K562 (cell line): Measurements from ENCODE around the gene SHLD1. TPM values are rescaled to one million over a fixed set of nuclear protein-coding genes. Genes with fewer than 3 reads are reported as not detected.

Source experiments
- ATAC-seq: fragments of 200-7000 bp; cut with Tn5 transposase; 3 replicates; pipeline ENCODE4 v1.9.1; 2020; ENCODE audit warnings: moderate library complexity
- BruUV-seq: library from RNA; stranded (reverse); fragments of 400-500 nt; replicated peaks from 2 replicates; lab custom pipeline; 2021; lab: Mats Ljungman, UMichigan
- CTCF ChIA-PET: fragments of 300-600 bp; formaldehyde crosslinking; extraction: SDS; loops from one replicate; lab custom pipeline; 2021; ENCODE audit warnings: low intra/inter-chr PET ratio; lab: Yijun Ruan, JAX
- POLR2A ChIA-PET: fragments of 300-600, 350-650 bp; sonication (Branson Sonifier 250); formaldehyde crosslinking; extraction: SDS; loops from one replicate; lab custom pipeline; 2021; ENCODE audit warnings: antibody characterized with exemption, inconsistent platforms; lab: Yijun Ruan, JAX
- DNase-seq, 4 experiments: peaks; one replicate each; pipeline versions ENCODE4 v3.0.0 to v3.0.0-alpha.2; 2011 to 2018; ENCODE audit warnings: low spot score in 3 of 4, mixed read lengths in 3 of 4; ENCODE audit errors: extremely low read depth in 1 of 4
- FAIRE-seq: peaks from 2 replicates; lab custom pipeline; 2011; peaks lifted over from hg19 to GRCh38; lab: Jason Lieb, UNC
- H2AFZ ChIP-seq: 2 replicates; pipeline ENCODE4 v1.6.0; 2011; ENCODE audit warnings: low read depth, low read length, control low read depth, inconsistent platforms
- H3K27ac ChIP-seq: fragments of 200-600 bp; 3 replicates; pipeline ENCODE4 v1.8.0; 2011; ENCODE audit warnings: low read depth, mild to moderate bottlenecking, control low read depth, inconsistent platforms, low read length, moderate library complexity, mixed read lengths; ENCODE audit errors: extremely low read depth
- H3K27me3 ChIP-seq, 2 experiments: fragments of 300-600 bp in 1 of 2; 2 replicates in 1 of 2; 3 replicates in 1 of 2; pipeline versions ENCODE4 v1.6.0 to v1.8.0; 2011; ENCODE audit warnings: inconsistent platforms in 2 of 2, low read length in 2 of 2, mild to moderate bottlenecking in 1 of 2, mixed read lengths in 1 of 2, moderate library complexity in 1 of 2; ENCODE audit not compliant: control insufficient read depth in 2 of 2, insufficient read depth in 2 of 2
- H3K36me3 ChIP-seq: fragments of 300-600 bp; 3 replicates; pipeline ENCODE4 v1.8.0; 2011; ENCODE audit warnings: mild to moderate bottlenecking, low read length, inconsistent platforms; ENCODE audit not compliant: control insufficient read depth, insufficient read depth
- H3K4me1 ChIP-seq, 2 experiments: fragments of 200-600 bp in 1 of 2; replicated peaks in 1 of 2; 2 replicates in 1 of 2; 3 replicates in 1 of 2; pipeline versions ENCODE4 v1.5.1 to v1.8.0; 2011; ENCODE audit warnings: inconsistent platforms in 2 of 2, low read length in 2 of 2, mild to moderate bottlenecking in 1 of 2, mixed read lengths in 1 of 2, moderate library complexity in 1 of 2; ENCODE audit not compliant: control insufficient read depth in 2 of 2, insufficient read depth in 2 of 2
- H3K4me2 ChIP-seq: 2 replicates; pipeline ENCODE4 v1.6.1; 2011; ENCODE audit warnings: low read length, control low read depth, inconsistent platforms, mixed read lengths; ENCODE audit not compliant: insufficient read depth
- H3K4me3 ChIP-seq: fragments of 200-600 bp; sonication (generic), shearing (Covaris generic); 2 replicates; pipeline ENCODE4 v1.5.1; 2016; ENCODE audit warnings: control low read depth, inconsistent platforms
- H3K79me2 ChIP-seq: fragments of 200-600 bp; 3 replicates; pipeline ENCODE4 v1.8.0; 2011; ENCODE audit warnings: low read length, inconsistent platforms; ENCODE audit not compliant: control insufficient read depth, insufficient read depth
- H3K9ac ChIP-seq, 2 experiments: 2 replicates each; pipeline versions ENCODE4 v1.6.0 to v1.6.1; 2011; ENCODE audit warnings: low read depth in 2 of 2, low read length in 2 of 2, control low read depth in 1 of 2, inconsistent platforms in 1 of 2, mild to moderate bottlenecking in 1 of 2, mixed read lengths in 1 of 2; ENCODE audit not compliant: insufficient read depth in 1 of 2
- H3K9me1 ChIP-seq: one replicate; pipeline ENCODE4 v1.6.0; 2011; ENCODE audit warnings: inconsistent platforms, mild to moderate bottlenecking, low read length, moderate library complexity; ENCODE audit not compliant: control insufficient read depth, insufficient read depth
- H3K9me3 ChIP-seq: replicated peaks from 2 replicates; pipeline ENCODE4 v1.5.1; 2011; ENCODE audit warnings: low read depth, low read length, inconsistent platforms; ENCODE audit not compliant: control insufficient read depth, insufficient read depth
- H4K20me1 ChIP-seq: replicated peaks from 2 replicates; pipeline ENCODE4 v1.6.1; 2011; ENCODE audit warnings: low read length, inconsistent platforms, mixed read lengths; ENCODE audit not compliant: control insufficient read depth, insufficient read depth
- EP400 ChIP-seq: fragments of 450-650 bp; IDR thresholded peaks from 2 replicates; pipeline ENCODE4 v1.6.1; 2017; ENCODE audit warnings: antibody characterized with exemption, mild to moderate bottlenecking, moderate library complexity
- RBFOX2 ChIP-seq: fragments of 200-400 bp; formaldehyde crosslinking; IDR thresholded peaks from 2 replicates; pipeline ENCODE4 v1.6.1; 2017; ENCODE audit warnings: low read depth, mild to moderate bottlenecking, low read length, moderate library complexity
- SMARCE1 ChIP-seq: fragments of 450-650 bp; IDR thresholded peaks from 2 replicates; pipeline ENCODE4 v1.7.1; 2016; ENCODE audit warnings: mild to moderate bottlenecking
- SP2 ChIP-seq: IDR thresholded peaks from 2 replicates; pipeline ENCODE4 v1.6.1; 2011; ENCODE audit warnings: mild to moderate bottlenecking, low read depth, low read length, moderate library complexity; ENCODE audit not compliant: poor library complexity, severe bottlenecking; ENCODE audit errors: extremely low read depth
- ZNF217 ChIP-seq: sonication (generic); formaldehyde crosslinking; IDR thresholded peaks from 2 replicates; pipeline ENCODE4 v1.8.0; 2022; ENCODE audit warnings: mild to moderate bottlenecking, missing genetic modification reagents
- ZNF717 ChIP-seq: fragments of 250-450 bp; sonication (Bioruptor Pico); IDR thresholded peaks from 2 replicates; pipeline ENCODE4 v1.5.0; 2021
- whole genome bisulfite sequencing: fragments of 100-300 bp; shearing (Covaris generic); methylation state at CpG from one replicate; pipeline ENCODE4 v1.1.6; 2016; ENCODE audit warnings: low coverage, mixed read lengths; ENCODE audit not compliant: insufficient coverage; ENCODE audit errors: missing lambda C conversion rate; 5-methylcytosine and 5-hydroxymethylcytosine counted together
- in situ Hi-C: fragments of 300-500 bp; cut with MboI; formaldehyde crosslinking; loops from 4 replicates; pipeline ENCODE4 v1.15.0; 2018; ENCODE audit warnings: inconsistent platforms, mixed read lengths
- intact Hi-C: fragments of 100-400 bp; cut with micrococcal nuclease; formaldehyde crosslinking; loops from 2 replicates; pipeline ENCODE4 v1.14.2; 2022
- polyA plus RNA-seq, 8 experiments: library from polyadenylated mRNA; depleted of rRNA in 4 of 8; stranded (reverse) in 5 of 8; unstranded in 3 of 8; fragments of >200 nt; fragmentation: Nextera tagmentation in 2 of 8; fragmentation: Illumina TruSeq in 1 of 8; extraction: Ambion mirVana in 2 of 8; extraction: Trizol in 1 of 8; gene quantifications; 2 replicates each; pipeline versions ENCODE4 v1.2.1 to v1.2.3, GENCODE V29; 2011 to 2014; ENCODE audit warnings: inconsistent platforms in 1 of 8, missing spikeins in 1 of 8
- total RNA-seq, 7 experiments: library from RNA; depleted of rRNA in 6 of 7; stranded (reverse); fragments of >200 nt in 6 of 7; fragmentation: Illumina TruSeq in 2 of 7; extraction: Trizol in 2 of 7; gene quantifications; 2 replicates each; pipeline versions ENCODE4 v1.2.1 to v1.2.3, GENCODE V29; 2011 to 2021; ENCODE audit warnings: low replicate concordance in 1 of 7

SHLD1 gene
- total and polyA plus RNA-seq, 9 of the 15 experiments (the other 6 are each of a cell fraction or from before 2014, with no cell fraction given): 3.7 to 21.6 (median 8.2) TPM

- no peak for TF ChIP-seq SP2
- no peak for TF ChIP-seq SMARCE1
- TF ChIP-seq ZNF217: no peak
Measured at GRCh38 chr20:5770231-5770986, 20.2 kb downstream of the SHLD1 start (continued).

DNA sequence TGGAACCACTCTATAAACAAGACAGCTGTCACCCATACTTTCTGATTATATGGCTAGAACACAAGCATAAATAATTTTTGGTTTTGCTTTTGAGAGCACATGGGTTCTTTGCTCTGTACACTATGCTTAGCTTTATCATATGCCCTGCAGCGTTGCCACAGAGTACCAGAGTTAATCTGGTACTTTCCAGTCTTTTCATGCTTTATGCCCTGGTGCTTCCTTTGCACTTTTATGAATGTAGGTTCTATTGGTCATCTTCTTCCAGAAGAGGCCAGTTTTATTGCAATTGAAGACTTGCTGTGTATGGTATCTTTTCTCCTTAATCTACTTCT, 20.8 kb downstream of the SHLD1 start:
- no peak; the same call in 2 of the 3 replicates for ATAC-seq
- no TSS peak for BruUV-seq
- no peak overlapping the region for H3K4me3 ChIP-seq
- H3K36me3 ChIP-seq: peaks cover 16% of the 10 kb centered on the region; the same call in 1 of the 3 replicates
- POLR2A ChIA-PET: interaction anchor here (0.8 kb wide), 1 partner anchor 214 kb away, joined by 3 read pairs; no protein-coding TSS in a partner anchor
- H3K27me3 ChIP-seq: no peaks in the 10 kb centered on the region
- in situ Hi-C loops (no loop called here), intact Hi-C loops (no loop called here)
- CTCF ChIA-PET: no interaction called here
- no peaks in the 10 kb centered on the region for H4K20me1 ChIP-seq
- H3K9me1 ChIP-seq: no peaks in the 10 kb centered on the region
- no peaks in the 10 kb centered on the region for H3K9me3 ChIP-seq
- no peak overlapping the region for H3K4me2 ChIP-seq
- FAIRE-seq: no peak
- H3K27ac ChIP-seq: no peak overlapping the region
- TF ChIP-seq RBFOX2 (no peak), ZNF717 (no peak), EP400 (0 out of 2 replicates have a peak, but pooled peaks have one; percentile 3)
- 33% methylated on average over 1 of the region's 1 CpG for WGBS
- H3K9ac ChIP-seq: no peak overlapping the region
- DNase-seq: no peak
- peaks cover 3 to 14% of the 10 kb centered on the region in 2 experiments; a peak in 3 of 5 replicates for H3K4me1 ChIP-seq
- H2AFZ ChIP-seq: no peak overlapping the region
- no peaks in the 10 kb centered on the region for H3K79me2 ChIP-seq
